Measurements from ENCODE around the gene ZNF469.

ZNF469 gene

GRCh38 chr16:88414521-88415380 is 32.0 kb downstream of the ZNF469 start:
- no peak for DNase-seq (ENCODE audit: low read depth)
- H3K4me3 ChIP-seq (ENCODE audit: low read depth, low read length) = no peak overlapping the region
- TF ChIP-seq, protein P1, sequence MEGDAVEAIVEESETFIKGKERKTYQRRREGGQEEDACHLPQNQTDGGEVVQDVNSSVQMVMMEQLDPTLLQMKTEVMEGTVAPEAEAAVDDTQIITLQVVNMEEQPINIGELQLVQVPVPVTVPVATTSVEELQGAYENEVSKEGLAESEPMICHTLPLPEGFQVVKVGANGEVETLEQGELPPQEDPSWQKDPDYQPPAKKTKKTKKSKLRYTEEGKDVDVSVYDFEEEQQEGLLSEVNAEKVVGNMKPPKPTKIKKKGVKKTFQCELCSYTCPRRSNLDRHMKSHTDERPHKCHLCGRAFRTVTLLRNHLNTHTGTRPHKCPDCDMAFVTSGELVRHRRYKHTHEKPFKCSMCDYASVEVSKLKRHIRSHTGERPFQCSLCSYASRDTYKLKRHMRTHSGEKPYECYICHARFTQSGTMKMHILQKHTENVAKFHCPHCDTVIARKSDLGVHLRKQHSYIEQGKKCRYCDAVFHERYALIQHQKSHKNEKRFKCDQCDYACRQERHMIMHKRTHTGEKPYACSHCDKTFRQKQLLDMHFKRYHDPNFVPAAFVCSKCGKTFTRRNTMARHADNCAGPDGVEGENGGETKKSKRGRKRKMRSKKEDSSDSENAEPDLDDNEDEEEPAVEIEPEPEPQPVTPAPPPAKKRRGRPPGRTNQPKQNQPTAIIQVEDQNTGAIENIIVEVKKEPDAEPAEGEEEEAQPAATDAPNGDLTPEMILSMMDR (IDR thresholded peaks at IDR 0.05; ENCODE audit: insufficient read depth, low read depth, low read length, missing control alignments) = no peak

- TF ChIP-seq, protein P1 (IDR thresholded peaks at IDR 0.05; ENCODE audit: insufficient read depth, low read depth, low read length, missing control alignments) = no peak
Measured at GRCh38 chr16:88415381-88415705, 32.6 kb downstream of the ZNF469 start.

GRCh38 chr16:88415713-88416323 is 33.1 kb downstream of the ZNF469 start:
- no peak overlapping the region for H3K4me3 ChIP-seq (ENCODE audit: low read depth, low read length)
- DNase-seq (ENCODE audit: low read depth) = no peak
- TF ChIP-seq, protein P1 (IDR thresholded peaks at IDR 0.05; ENCODE audit: insufficient read depth, low read depth, low read length, missing control alignments) = no peak

More at GRCh38 chr16:88415381-88415705, 32.6 kb downstream of the ZNF469 start:
- no peak overlapping the region for H3K4me3 ChIP-seq (ENCODE audit: low read depth, low read length)
- no peak for DNase-seq (ENCODE audit: low read depth)

DNA sequence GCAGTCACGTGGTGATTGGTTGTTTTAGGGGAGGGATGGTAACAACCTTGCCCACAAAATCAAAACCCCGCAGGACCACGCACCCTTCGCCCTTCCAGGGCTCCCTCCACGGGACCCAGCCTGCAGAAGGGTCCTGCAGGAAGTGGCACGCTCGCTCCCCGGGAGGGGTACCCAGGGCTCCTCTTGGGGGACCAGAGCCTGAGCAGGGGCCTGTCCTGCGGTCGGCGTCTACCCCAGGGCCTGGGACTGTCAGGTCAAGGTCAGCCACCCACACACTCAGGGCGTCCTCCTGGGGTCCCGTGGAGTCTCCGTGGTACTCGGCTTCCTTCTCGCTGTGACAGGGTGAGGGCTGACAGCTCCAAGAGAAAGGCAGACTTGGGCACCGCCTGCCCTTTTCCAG is 33.9 kb downstream of the ZNF469 start:
- TF ChIP-seq, protein P1 (IDR thresholded peaks at IDR 0.05; ENCODE audit: insufficient read depth, low read depth, low read length, missing control alignments) = no peak
- no peak for DNase-seq (ENCODE audit: low read depth)
- no peak overlapping the region for H3K4me3 ChIP-seq (ENCODE audit: low read depth, low read length)

GRCh38 chr16:88417684-88418476 is 35.1 kb downstream of the ZNF469 start:
- TF ChIP-seq, protein P1 (IDR thresholded peaks at IDR 0.05; ENCODE audit: insufficient read depth, low read depth, low read length, missing control alignments) = no peak
- DNase-seq (ENCODE audit: low read depth) = no peak
- H3K4me3 ChIP-seq (ENCODE audit: low read depth, low read length) = no peak overlapping the region

DNA sequence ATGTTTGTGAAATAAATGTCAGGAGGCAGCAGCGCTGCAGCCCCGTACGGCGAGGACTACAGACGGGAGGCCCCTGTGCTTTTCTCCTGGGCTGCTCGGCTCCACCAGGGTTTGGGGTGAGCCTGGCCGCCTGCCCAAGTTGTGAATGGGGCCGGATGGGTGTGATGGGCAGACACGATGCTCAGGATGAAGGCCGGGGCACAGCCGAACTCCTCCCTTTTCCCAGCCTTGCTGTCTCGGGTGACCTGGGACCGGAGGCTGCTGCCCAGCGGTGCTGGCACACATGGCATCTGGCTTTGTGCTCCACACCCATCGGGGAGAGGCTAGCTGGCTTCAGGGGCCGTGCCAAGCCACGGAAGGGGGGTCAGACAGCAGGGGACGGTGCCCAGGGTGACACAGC is 36.1 kb downstream of the ZNF469 start:
- no peak for DNase-seq (ENCODE audit: low read depth)
- TF ChIP-seq, protein P1 (IDR thresholded peaks at IDR 0.05; ENCODE audit: insufficient read depth, low read depth, low read length, missing control alignments) = no peak
- no peak overlapping the region for H3K4me3 ChIP-seq (ENCODE audit: low read depth, low read length)
